Measurements from ENCODE around the gene PSMB7.

DNA sequence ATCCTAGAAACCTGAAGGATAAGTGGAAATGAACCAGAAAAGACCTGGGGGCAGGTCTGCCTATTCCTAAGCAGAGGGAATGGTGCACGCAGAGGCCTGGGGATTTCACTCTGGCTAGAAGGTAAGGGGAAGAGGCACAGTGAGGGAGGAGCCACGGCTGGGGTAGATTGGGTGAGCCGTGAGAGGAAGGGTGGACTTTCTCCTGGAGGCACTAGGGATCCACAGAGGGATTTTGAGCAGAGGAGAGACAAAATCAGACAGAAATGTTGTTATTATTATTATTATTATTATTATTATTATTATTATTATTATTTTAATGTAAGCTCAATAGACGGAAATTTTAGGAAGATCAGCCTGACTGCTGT lies 32.0 kb upstream of the PSMB7 start:
- TF ChIP-seq ZNF311 (tag by site-specific recombination; IDR thresholded peaks at IDR 0.05; ENCODE audit: borderline replicate concordance): no peak
- TF ChIP-seq, protein P1, sequence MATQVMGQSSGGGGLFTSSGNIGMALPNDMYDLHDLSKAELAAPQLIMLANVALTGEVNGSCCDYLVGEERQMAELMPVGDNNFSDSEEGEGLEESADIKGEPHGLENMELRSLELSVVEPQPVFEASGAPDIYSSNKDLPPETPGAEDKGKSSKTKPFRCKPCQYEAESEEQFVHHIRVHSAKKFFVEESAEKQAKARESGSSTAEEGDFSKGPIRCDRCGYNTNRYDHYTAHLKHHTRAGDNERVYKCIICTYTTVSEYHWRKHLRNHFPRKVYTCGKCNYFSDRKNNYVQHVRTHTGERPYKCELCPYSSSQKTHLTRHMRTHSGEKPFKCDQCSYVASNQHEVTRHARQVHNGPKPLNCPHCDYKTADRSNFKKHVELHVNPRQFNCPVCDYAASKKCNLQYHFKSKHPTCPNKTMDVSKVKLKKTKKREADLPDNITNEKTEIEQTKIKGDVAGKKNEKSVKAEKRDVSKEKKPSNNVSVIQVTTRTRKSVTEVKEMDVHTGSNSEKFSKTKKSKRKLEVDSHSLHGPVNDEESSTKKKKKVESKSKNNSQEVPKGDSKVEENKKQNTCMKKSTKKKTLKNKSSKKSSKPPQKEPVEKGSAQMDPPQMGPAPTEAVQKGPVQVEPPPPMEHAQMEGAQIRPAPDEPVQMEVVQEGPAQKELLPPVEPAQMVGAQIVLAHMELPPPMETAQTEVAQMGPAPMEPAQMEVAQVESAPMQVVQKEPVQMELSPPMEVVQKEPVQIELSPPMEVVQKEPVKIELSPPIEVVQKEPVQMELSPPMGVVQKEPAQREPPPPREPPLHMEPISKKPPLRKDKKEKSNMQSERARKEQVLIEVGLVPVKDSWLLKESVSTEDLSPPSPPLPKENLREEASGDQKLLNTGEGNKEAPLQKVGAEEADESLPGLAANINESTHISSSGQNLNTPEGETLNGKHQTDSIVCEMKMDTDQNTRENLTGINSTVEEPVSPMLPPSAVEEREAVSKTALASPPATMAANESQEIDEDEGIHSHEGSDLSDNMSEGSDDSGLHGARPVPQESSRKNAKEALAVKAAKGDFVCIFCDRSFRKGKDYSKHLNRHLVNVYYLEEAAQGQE (tag by site-specific recombination; IDR thresholded peaks at IDR 0.05): no peak

All from HEK293 (cell line).